HepG2 (cell line): ENCODE data around the gene ABCA13. TPM values are rescaled to one million over a fixed set of nuclear protein-coding genes. Genes with fewer than 3 reads are reported as not detected.

Source experiments
- CBFB ChIP-seq: sonication (generic); formaldehyde crosslinking; IDR thresholded peaks from 2 replicates; pipeline ENCODE4 v1.4.0; 2020; ENCODE audit warnings: missing genetic modification reagents
- ELK4 ChIP-seq: sonication (generic); formaldehyde crosslinking; IDR thresholded peaks from 2 replicates; pipeline ENCODE4 v1.9.0; 2021; ENCODE audit warnings: missing genetic modification reagents, borderline replicate concordance
- KDM3A ChIP-seq: IDR thresholded peaks from 2 replicates; pipeline ENCODE4 v1.6.1; 2018; ENCODE audit warnings: low read depth, missing compliant biosample characterization
- PAXIP1 ChIP-seq: sonication (generic); formaldehyde crosslinking; conservative IDR thresholded peaks from 2 replicates; pipeline ENCODE4 v1.4.0; 2020; ENCODE audit warnings: mild to moderate bottlenecking, missing genetic modification reagents, moderate library complexity
- SIX4 ChIP-seq: sonication (generic); formaldehyde crosslinking; IDR thresholded peaks from 2 replicates; pipeline ENCODE4 v1.4.0; 2020; ENCODE audit warnings: missing genetic modification reagents
- SUZ12 ChIP-seq: fragments of 150-350 bp; IDR thresholded peaks from 2 replicates; pipeline ENCODE4 v1.6.1; 2014; ENCODE audit warnings: low read depth, low read length
- TEAD3 ChIP-seq: optimal IDR thresholded peaks from 2 replicates; pipeline ENCODE3; 2016; ENCODE audit warnings: borderline replicate concordance
- TFDP1 ChIP-seq: IDR thresholded peaks from 2 replicates; pipeline ENCODE4 v1.6.1; 2016; ENCODE audit warnings: missing compliant biosample characterization, missing genetic modification reagents, borderline replicate concordance
- XRCC5 ChIP-seq: fragments of 200-400 bp; formaldehyde crosslinking; optimal IDR thresholded peaks from 2 replicates; pipeline ENCODE3; 2017; ENCODE audit warnings: mild to moderate bottlenecking, low read length
- ZBTB42 ChIP-seq: sonication (generic); formaldehyde crosslinking; IDR thresholded peaks from 2 replicates; pipeline ENCODE4 v1.5.0; 2020; ENCODE audit warnings: mild to moderate bottlenecking, missing genetic modification reagents
- ZNF12 ChIP-seq: sonication (generic); formaldehyde crosslinking; IDR thresholded peaks from 2 replicates; pipeline ENCODE4 v1.5.0; 2020; ENCODE audit warnings: missing genetic modification reagents
- ZNF552 ChIP-seq: sonication (generic); formaldehyde crosslinking; IDR thresholded peaks from 2 replicates; pipeline ENCODE4 v1.9.0; 2022; ENCODE audit warnings: missing genetic modification reagents, mild to moderate bottlenecking, borderline replicate concordance
- ZNF878 ChIP-seq: sonication (generic); formaldehyde crosslinking; IDR thresholded peaks from 2 replicates; pipeline ENCODE4 v1.8.1; 2023; ENCODE audit warnings: mild to moderate bottlenecking, missing genetic modification reagents, moderate library complexity
- polyA plus RNA-seq, 8 experiments: library from polyadenylated mRNA; depleted of rRNA in 3 of 8; stranded (reverse) in 7 of 8; unstranded in 1 of 8; fragments of >200 nt; fragmentation: Illumina TruSeq in 4 of 8; extraction: Trizol in 4 of 8; gene quantifications; 2 replicates each; pipeline versions ENCODE4 v1.2.1 to v1.2.3, GENCODE V29; 2011 to 2016; ENCODE audit warnings: low read depth in 4 of 8, missing spikeins in 1 of 8, mixed read lengths in 1 of 8; ENCODE audit not compliant: insufficient read depth in 1 of 8
- total RNA-seq, 5 experiments: library from RNA; depleted of rRNA; stranded (reverse); fragments of >200 nt; fragmentation: Illumina TruSeq; extraction: Trizol; gene quantifications; 2 replicates each; pipeline ENCODE4 v1.2.3, GENCODE V29; 2016; ENCODE audit warnings: low read depth in 1 of 5

The ABCA13 gene
- total and polyA plus RNA-seq, 2 of the 13 experiments (the other 11 are each of a cell fraction or from before 2014, with no cell fraction given), result 0.03 TPM; not detected in 1

GRCh38 chr7:48154792-48155413 lies 16.4 kb upstream of the ABCA13 start (continued):
- peak; percentile 30 for TF ChIP-seq XRCC5
- TF ChIP-seq KDM3A (CRISPR knock-in tag), result 0 out of 2 replicates have a peak, but pooled peaks have one; percentile 44
- TF ChIP-seq ZNF552 (CRISPR knock-in tag), result no peak
- peak; percentile 38; the same call in 1 of the 2 replicates for TF ChIP-seq PAXIP1 (CRISPR knock-in tag)
- no peak for TF ChIP-seq TFDP1
- no peak for TF ChIP-seq ZBTB42 (CRISPR knock-in tag)
- TF ChIP-seq ELK4, result no peak
- TF ChIP-seq CBFB, result no peak
- peak; percentile 52 for TF ChIP-seq TEAD3 (CRISPR knock-in tag)
- TF ChIP-seq ZNF878 (CRISPR knock-in tag), result peak; percentile 54; the same call in 1 of the 2 replicates
- no peak for TF ChIP-seq ZNF12 (CRISPR knock-in tag)
- no peak for TF ChIP-seq SUZ12
- no peak for TF ChIP-seq SIX4
